Natural killer cell (primary cell): ENCODE results near the gene SEC22C. TPM values are rescaled to one million over a fixed set of nuclear protein-coding genes. Genes with fewer than 3 reads are reported as not detected.
A peak's percentile ranks its signal among the peaks of the same experiment; 100 is the strongest.

Source experiments
- ATAC-seq, 3 donors: fragments of 150-1000 bp in 2 of 3; fragments of 200-7000 bp in 1 of 3; cut with Tn5 transposase; 1 replicate in 1 of 3; 2 replicates in 2 of 3; pipeline ENCODE4 v1.10.0; 2021; ENCODE audit warnings: mild to moderate bottlenecking in 2 of 3, moderate library complexity in 2 of 3
- DNase-seq, 2 donors: peaks; one replicate each; pipeline versions ENCODE4 v3.0.0 to v3.0.0-alpha.2; 2013 to 2021; ENCODE audit warnings: mixed read lengths in 1 of 2
- H3K27ac ChIP-seq: one replicate; pipeline ENCODE4 v1.5.1; 2013; ENCODE audit warnings: mild to moderate bottlenecking, low read length
- H3K27me3 ChIP-seq: one replicate; pipeline ENCODE4 v1.6.1; 2013; ENCODE audit warnings: low read length; ENCODE audit not compliant: control insufficient read depth, insufficient read depth
- H3K36me3 ChIP-seq: one replicate; pipeline ENCODE4 v1.6.1; 2013; ENCODE audit warnings: low read length; ENCODE audit not compliant: control insufficient read depth, insufficient read depth
- H3K4me1 ChIP-seq: one replicate; pipeline ENCODE4 v1.6.1; 2013; ENCODE audit warnings: low read length; ENCODE audit not compliant: control insufficient read depth, insufficient read depth
- H3K4me3 ChIP-seq: one replicate; pipeline ENCODE4 v1.5.1; 2013; ENCODE audit warnings: low read length
- H3K9me3 ChIP-seq: one replicate; pipeline ENCODE4 v1.6.1; 2013; ENCODE audit warnings: low read length; ENCODE audit not compliant: control insufficient read depth, insufficient read depth
- H3K27ac Mint-ChIP-seq, 2 donors: one replicate each; pipeline ENCODE4 v1.8.0; 2022; ENCODE audit warnings: mild to moderate bottlenecking in 2 of 2, mixed read lengths in 2 of 2, moderate library complexity in 1 of 2
- H3K27me3 Mint-ChIP-seq, 2 donors: one replicate each; pipeline ENCODE4 v1.8.0; 2022; ENCODE audit warnings: low read depth in 2 of 2, mixed read lengths in 2 of 2
- H3K36me3 Mint-ChIP-seq: one replicate; pipeline ENCODE4 v1.8.0; 2022; ENCODE audit warnings: mixed read lengths
- H3K4me1 Mint-ChIP-seq, 2 donors: one replicate each; pipeline ENCODE4 v1.8.0; 2022; ENCODE audit warnings: mixed read lengths in 2 of 2
- H3K4me3 Mint-ChIP-seq: one replicate; pipeline ENCODE4 v1.8.0; 2022; ENCODE audit warnings: mild to moderate bottlenecking, moderate library complexity, mixed read lengths
- H3K9me3 Mint-ChIP-seq, 2 donors: one replicate each; pipeline ENCODE4 v1.8.0; 2022; ENCODE audit warnings: mixed read lengths in 2 of 2
- CTCF ChIP-seq: fragments of 200-600 bp; IDR thresholded peaks from one replicate; pipeline ENCODE4 v1.8.0; 2022; ENCODE audit warnings: antibody characterized with exemption
- WGBS: methylation state at CpG from one replicate; pipeline ENCODE4 v1.1.7; 2013; ENCODE audit warnings: missing lambda C conversion rate; ENCODE audit not compliant: insufficient coverage; 5-methylcytosine and 5-hydroxymethylcytosine counted together
- intact Hi-C: fragments of 100-400 bp; cut with micrococcal nuclease; formaldehyde crosslinking; loops from one replicate; pipeline ENCODE4 v1.14.2; 2022
- total RNA-seq, 4 donors: library from RNA; stranded (reverse); fragments of 120-200 nt in 1 of 4; gene quantifications; one replicate each; pipeline versions ENCODE4 v1.2.3 to v1.2.4, GENCODE V29; 2013 to 2022

The SEC22C gene
- total RNA-seq, 3 donors from 2014 or later (not counting 1 experiment from before 2014, with no cell fraction given): 51.3 to 60.4 (median 55.9) TPM

- Mint-ChIP-seq H3K27ac (peak overlapping the region in 1 of 2 donors; percentile 11), H3K27me3 (no peaks in the 10 kb centered on the region), H3K4me1 (no peaks in the 10 kb centered on the region), H3K36me3 (peaks cover 6% of the 10 kb centered on the region), H3K4me3 (no peak overlapping the region), H3K9me3 (no peaks in the 10 kb centered on the region)
- Histone ChIP-seq H3K27me3 (no peaks in the 10 kb centered on the region), H3K9me3 (no peaks in the 10 kb centered on the region), H3K4me3 (no peak overlapping the region), H3K27ac (no peak overlapping the region), H3K4me1 (no peaks in the 10 kb centered on the region), H3K36me3 (peaks cover 5% of the 10 kb centered on the region)
- peak; percentile 71 to 80 (median 78) for ATAC-seq
- 53% methylated on average over 7 of the region's 7 CpGs for WGBS
- TF ChIP-seq CTCF: peak; percentile 91
- intact Hi-C loops: loop anchor here (10.0 kb wide), 1 partner anchor 653 kb away; no protein-coding TSS in a partner anchor
- DNase-seq: peak; percentile 57 to 81
Measured at GRCh38 chr3:42547401-42547945, 34.3 kb downstream of the SEC22C start.

GRCh38 chr3:42546691-42547213, 35.0 kb downstream of the SEC22C start:
- no peak for TF ChIP-seq CTCF
- H3K27me3 ChIP-seq: no peaks in the 10 kb centered on the region
- Mint-ChIP-seq H3K4me3 (no peak overlapping the region), H3K4me1 (no peaks in the 10 kb centered on the region), H3K27ac (no peak overlapping the region), H3K36me3 (peaks cover 6% of the 10 kb centered on the region), H3K9me3 (no peaks in the 10 kb centered on the region), H3K27me3 (no peaks in the 10 kb centered on the region)
- intact Hi-C loops: loop anchor here (10.0 kb wide), 1 partner anchor 652 kb away; no protein-coding TSS in a partner anchor
- H3K9me3 ChIP-seq: no peaks in the 10 kb centered on the region
- DNase-seq (no peak), ATAC-seq (no peak)
- WGBS: 93% methylated on average over 3 of the region's 3 CpGs
- no peak overlapping the region for H3K27ac ChIP-seq
- H3K4me3 ChIP-seq: no peak overlapping the region
- no peaks in the 10 kb centered on the region for H3K4me1 ChIP-seq
- H3K36me3 ChIP-seq: peaks cover 3% of the 10 kb centered on the region

- Histone ChIP-seq H3K27me3 (no peaks in the 10 kb centered on the region), H3K4me3 (no peak overlapping the region), H3K36me3 (peaks cover 3% of the 10 kb centered on the region), H3K27ac (no peak overlapping the region), H3K9me3 (no peaks in the 10 kb centered on the region), H3K4me1 (no peaks in the 10 kb centered on the region)
- H3K27me3 Mint-ChIP-seq: no peaks in the 10 kb centered on the region
- H3K36me3 Mint-ChIP-seq: no peaks in the 10 kb centered on the region
- 94% methylated on average over 4 of the region's 5 CpGs for WGBS
- H3K27ac Mint-ChIP-seq: no peak overlapping the region
- H3K4me1 Mint-ChIP-seq: no peaks in the 10 kb centered on the region
- intact Hi-C loops: loop anchor here (10.0 kb wide), 1 partner anchor 651 kb away; no protein-coding TSS in a partner anchor
- TF ChIP-seq CTCF: no peak
- no peaks in the 10 kb centered on the region for H3K9me3 Mint-ChIP-seq
- no peak overlapping the region for H3K4me3 Mint-ChIP-seq
- DNase-seq: no peak
- no peak for ATAC-seq
Measured at GRCh38 chr3:42545284-42545900, 36.4 kb downstream of the SEC22C start.
